Measurements from ENCODE around the gene TP53AIP1. TPM values are rescaled to one million over a fixed set of nuclear protein-coding genes. Genes with fewer than 3 reads are reported as not detected.
A peak's percentile ranks its signal among the peaks of the same experiment; 100 is the strongest.

TP53AIP1 gene
- total and polyA plus RNA-seq, 10 of the 15 experiments (the other 5 are each of a cell fraction or from before 2014, with no cell fraction given), result 0.01 TPM; not detected in 9

DNA sequence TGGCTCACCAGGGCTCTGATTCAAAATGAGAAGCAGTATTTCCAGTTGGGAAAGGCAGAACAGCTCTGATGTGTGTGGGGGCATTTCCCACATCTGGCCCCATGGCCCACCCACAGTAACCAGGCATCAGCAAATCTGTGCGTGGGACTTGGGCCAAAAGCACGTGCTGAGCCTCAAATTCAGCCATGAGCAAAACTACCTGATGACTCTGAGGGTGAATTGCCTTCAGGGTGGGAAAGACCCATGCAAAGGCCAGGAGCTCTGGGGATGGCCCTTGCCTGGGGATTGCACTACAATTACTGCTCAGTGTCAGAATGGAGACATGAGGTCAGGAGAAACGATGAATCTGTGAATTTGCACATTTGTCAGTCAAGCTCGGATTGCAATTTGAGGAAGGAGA, 20.9 kb downstream of the TP53AIP1 start:
- no peaks in the 10 kb centered on the region for H3K9me3 ChIP-seq (replicated peaks; ENCODE audit: control insufficient read depth, insufficient read depth, low read length)
- in situ Hi-C loops (cut with MboI) (no loop called here), intact Hi-C loops (cut with micrococcal nuclease; ENCODE audit: unreplicated experiment) (no loop called here)
- no peaks in the 10 kb centered on the region for H3K27me3 ChIP-seq (replicated peaks in 1 of 2; ENCODE audit: control insufficient read depth in 2 of 2, insufficient read depth in 2 of 2, low read length in 1 of 2)
- no peak for DNase-seq (ENCODE audit: low read depth, low spot score)
- ChIA-PET SMC1A (ENCODE audit: uncharacterized antibody, unreplicated experiment) (no interaction called here), POLR2A (no interaction called here), RAD21 (ENCODE audit: unreplicated experiment) (no interaction called here), CTCF (no interaction called here)
- BruUV-seq (replicated peaks), result no TSS peak
- whole genome bisulfite sequencing (ENCODE audit: insufficient coverage, insufficient replicate concordance, low lambda C conversion rate, missing lambda C conversion rate), result 25% methylated on average over 4 of the region's 4 CpGs
- no peak overlapping the region for H3K4me3 ChIP-seq
- no peak overlapping the region for H2AFZ ChIP-seq (ENCODE audit: control insufficient read depth, low read depth, low read length)
- no peak for TF ChIP-seq FOXK2 (IDR thresholded peaks at IDR 0.05)
- TF ChIP-seq ZNF207 (IDR thresholded peaks at IDR 0.05; ENCODE audit: borderline replicate concordance), result no peak
- no peak for TF ChIP-seq RBBP5 (conservative IDR thresholded peaks at IDR 0.05)
- no peak for TF ChIP-seq NFYB (IDR thresholded peaks at IDR 0.05; ENCODE audit: insufficient read depth, low read depth, low read length)
- no peak for TF ChIP-seq MTA3 (IDR thresholded peaks at IDR 0.05; ENCODE audit: borderline replicate concordance, low read length)
- TF ChIP-seq NR2C1 (IDR thresholded peaks at IDR 0.05), result no peak
- TF ChIP-seq, protein P1, sequence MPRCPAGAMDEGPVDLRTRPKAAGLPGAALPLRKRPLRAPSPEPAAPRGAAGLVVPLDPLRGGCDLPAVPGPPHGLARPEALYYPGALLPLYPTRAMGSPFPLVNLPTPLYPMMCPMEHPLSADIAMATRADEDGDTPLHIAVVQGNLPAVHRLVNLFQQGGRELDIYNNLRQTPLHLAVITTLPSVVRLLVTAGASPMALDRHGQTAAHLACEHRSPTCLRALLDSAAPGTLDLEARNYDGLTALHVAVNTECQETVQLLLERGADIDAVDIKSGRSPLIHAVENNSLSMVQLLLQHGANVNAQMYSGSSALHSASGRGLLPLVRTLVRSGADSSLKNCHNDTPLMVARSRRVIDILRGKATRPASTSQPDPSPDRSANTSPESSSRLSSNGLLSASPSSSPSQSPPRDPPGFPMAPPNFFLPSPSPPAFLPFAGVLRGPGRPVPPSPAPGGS (IDR thresholded peaks at IDR 0.05; ENCODE audit: borderline replicate concordance, insufficient read depth, low read depth, low read length, poor library complexity, severe bottlenecking), result no peak
- no peak for TF ChIP-seq MXI1 (IDR thresholded peaks at IDR 0.05; ENCODE audit: low read depth, low read length)
- TF ChIP-seq YBX1 (IDR thresholded peaks at IDR 0.05), result no peak
- TF ChIP-seq, protein P2, sequence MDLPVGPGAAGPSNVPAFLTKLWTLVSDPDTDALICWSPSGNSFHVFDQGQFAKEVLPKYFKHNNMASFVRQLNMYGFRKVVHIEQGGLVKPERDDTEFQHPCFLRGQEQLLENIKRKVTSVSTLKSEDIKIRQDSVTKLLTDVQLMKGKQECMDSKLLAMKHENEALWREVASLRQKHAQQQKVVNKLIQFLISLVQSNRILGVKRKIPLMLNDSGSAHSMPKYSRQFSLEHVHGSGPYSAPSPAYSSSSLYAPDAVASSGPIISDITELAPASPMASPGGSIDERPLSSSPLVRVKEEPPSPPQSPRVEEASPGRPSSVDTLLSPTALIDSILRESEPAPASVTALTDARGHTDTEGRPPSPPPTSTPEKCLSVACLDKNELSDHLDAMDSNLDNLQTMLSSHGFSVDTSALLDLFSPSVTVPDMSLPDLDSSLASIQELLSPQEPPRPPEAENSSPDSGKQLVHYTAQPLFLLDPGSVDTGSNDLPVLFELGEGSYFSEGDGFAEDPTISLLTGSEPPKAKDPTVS (IDR thresholded peaks at IDR 0.05; ENCODE audit: low read depth, low read length), result no peak
- TF ChIP-seq, protein P3, sequence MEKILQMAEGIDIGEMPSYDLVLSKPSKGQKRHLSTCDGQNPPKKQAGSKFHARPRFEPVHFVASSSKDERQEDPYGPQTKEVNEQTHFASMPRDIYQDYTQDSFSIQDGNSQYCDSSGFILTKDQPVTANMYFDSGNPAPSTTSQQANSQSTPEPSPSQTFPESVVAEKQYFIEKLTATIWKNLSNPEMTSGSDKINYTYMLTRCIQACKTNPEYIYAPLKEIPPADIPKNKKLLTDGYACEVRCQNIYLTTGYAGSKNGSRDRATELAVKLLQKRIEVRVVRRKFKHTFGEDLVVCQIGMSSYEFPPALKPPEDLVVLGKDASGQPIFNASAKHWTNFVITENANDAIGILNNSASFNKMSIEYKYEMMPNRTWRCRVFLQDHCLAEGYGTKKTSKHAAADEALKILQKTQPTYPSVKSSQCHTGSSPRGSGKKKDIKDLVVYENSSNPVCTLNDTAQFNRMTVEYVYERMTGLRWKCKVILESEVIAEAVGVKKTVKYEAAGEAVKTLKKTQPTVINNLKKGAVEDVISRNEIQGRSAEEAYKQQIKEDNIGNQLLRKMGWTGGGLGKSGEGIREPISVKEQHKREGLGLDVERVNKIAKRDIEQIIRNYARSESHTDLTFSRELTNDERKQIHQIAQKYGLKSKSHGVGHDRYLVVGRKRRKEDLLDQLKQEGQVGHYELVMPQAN (conservative IDR thresholded peaks at IDR 0.05), result no peak
- TF ChIP-seq, protein P4, sequence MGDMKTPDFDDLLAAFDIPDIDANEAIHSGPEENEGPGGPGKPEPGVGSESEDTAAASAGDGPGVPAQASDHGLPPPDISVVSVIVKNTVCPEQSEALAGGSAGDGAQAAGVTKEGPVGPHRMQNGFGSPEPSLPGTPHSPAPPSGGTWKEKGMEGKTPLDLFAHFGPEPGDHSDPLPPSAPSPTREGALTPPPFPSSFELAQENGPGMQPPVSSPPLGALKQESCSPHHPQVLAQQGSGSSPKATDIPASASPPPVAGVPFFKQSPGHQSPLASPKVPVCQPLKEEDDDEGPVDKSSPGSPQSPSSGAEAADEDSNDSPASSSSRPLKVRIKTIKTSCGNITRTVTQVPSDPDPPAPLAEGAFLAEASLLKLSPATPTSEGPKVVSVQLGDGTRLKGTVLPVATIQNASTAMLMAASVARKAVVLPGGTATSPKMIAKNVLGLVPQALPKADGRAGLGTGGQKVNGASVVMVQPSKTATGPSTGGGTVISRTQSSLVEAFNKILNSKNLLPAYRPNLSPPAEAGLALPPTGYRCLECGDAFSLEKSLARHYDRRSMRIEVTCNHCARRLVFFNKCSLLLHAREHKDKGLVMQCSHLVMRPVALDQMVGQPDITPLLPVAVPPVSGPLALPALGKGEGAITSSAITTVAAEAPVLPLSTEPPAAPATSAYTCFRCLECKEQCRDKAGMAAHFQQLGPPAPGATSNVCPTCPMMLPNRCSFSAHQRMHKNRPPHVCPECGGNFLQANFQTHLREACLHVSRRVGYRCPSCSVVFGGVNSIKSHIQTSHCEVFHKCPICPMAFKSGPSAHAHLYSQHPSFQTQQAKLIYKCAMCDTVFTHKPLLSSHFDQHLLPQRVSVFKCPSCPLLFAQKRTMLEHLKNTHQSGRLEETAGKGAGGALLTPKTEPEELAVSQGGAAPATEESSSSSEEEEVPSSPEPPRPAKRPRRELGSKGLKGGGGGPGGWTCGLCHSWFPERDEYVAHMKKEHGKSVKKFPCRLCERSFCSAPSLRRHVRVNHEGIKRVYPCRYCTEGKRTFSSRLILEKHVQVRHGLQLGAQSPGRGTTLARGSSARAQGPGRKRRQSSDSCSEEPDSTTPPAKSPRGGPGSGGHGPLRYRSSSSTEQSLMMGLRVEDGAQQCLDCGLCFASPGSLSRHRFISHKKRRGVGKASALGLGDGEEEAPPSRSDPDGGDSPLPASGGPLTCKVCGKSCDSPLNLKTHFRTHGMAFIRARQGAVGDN (IDR thresholded peaks at IDR 0.05), result peak; percentile 58; the same call in 1 of the 2 replicates
- TF ChIP-seq BHLHE40 (IDR thresholded peaks at IDR 0.05; ENCODE audit: borderline replicate concordance in 1 of 2, low read depth in 2 of 2, low read length in 1 of 2), result peak; percentile 15 to 71; a peak in 2 of 4 replicates
- ATAC-seq, result no peak
- H3K4me2 ChIP-seq (ENCODE audit: control insufficient read depth, insufficient read depth), result no peak overlapping the region
- no peaks in the 10 kb centered on the region for H4K20me1 ChIP-seq (ENCODE audit: control insufficient read depth, insufficient read depth)
- no peaks in the 10 kb centered on the region for H3K36me3 ChIP-seq (ENCODE audit: control insufficient read depth in 2 of 2, insufficient read depth in 2 of 2, low read length in 1 of 2)
- no peak overlapping the region for H3K27ac ChIP-seq (ENCODE audit: control insufficient read depth, insufficient read depth)
- no peaks in the 10 kb centered on the region for H3K4me1 ChIP-seq (ENCODE audit: control insufficient read depth, insufficient read depth, low read length)
- no peak overlapping the region for H3K9ac ChIP-seq (ENCODE audit: control insufficient read depth, insufficient read depth, low read length)
- no peaks in the 10 kb centered on the region for H3K79me2 ChIP-seq (ENCODE audit: control insufficient read depth, insufficient read depth, low read length)
- FAIRE-seq, result no peak

Measured in GM12878 (cell line).